Gastrocnemius medialis (tissue), 4 donors: ENCODE measurements around the gene TRDMT1.

Experiments
- CTCF ChIP-seq, 5 experiments: fragments of 450-650 bp in 3 of 5; fragments of 200-600 bp in 2 of 5; sonication (generic) in 2 of 5; IDR thresholded peaks in 4 of 5; conservative IDR thresholded peaks in 1 of 5; 1 replicate in 4 of 5; 2 replicates in 1 of 5; pipeline ENCODE4 v1.5.1; 2016 to 2019; ENCODE audit warnings: antibody characterized with exemption in 5 of 5, mild to moderate bottlenecking in 3 of 5, moderate library complexity in 3 of 5
- POLR2A ChIP-seq, 2 donors: fragments of 450-650 bp; IDR thresholded peaks; one replicate each; pipeline ENCODE4 v1.6.1; 2017; ENCODE audit warnings: antibody characterized with exemption in 2 of 2, mild to moderate bottlenecking in 2 of 2, moderate library complexity in 2 of 2

- no peak for TF ChIP-seq POLR2A (IDR thresholded peaks at IDR 0.05)
- no peak for TF ChIP-seq CTCF (IDR thresholded peaks at IDR 0.05 in 4 of 5, conservative IDR thresholded peaks at IDR 0.05 in 1 of 5)
These were observed 1.5 kb upstream of the TRDMT1 start for GRCh38 chr10:17202999-17203398.
